Osteocyte (in vitro differentiated cells): ENCODE results near the gene EYA2. TPM values are rescaled to one million over a fixed set of nuclear protein-coding genes. Genes with fewer than 3 reads are reported as not detected.

Experiments used
- DNase-seq: peaks from one replicate; pipeline ENCODE4 v3.0.0; 2021; ENCODE audit warnings: mixed read lengths; ENCODE audit not compliant: unreplicated experiment; ENCODE audit errors: extremely low spot score
- H3K27ac Mint-ChIP-seq: one replicate; pipeline ENCODE4 v1.8.0; 2021; ENCODE audit warnings: mild to moderate bottlenecking, mixed read lengths; ENCODE audit not compliant: unreplicated experiment
- H3K27me3 Mint-ChIP-seq: one replicate; pipeline ENCODE4 v1.8.0; 2021; ENCODE audit warnings: mixed read lengths; ENCODE audit not compliant: unreplicated experiment
- H3K36me3 Mint-ChIP-seq: one replicate; pipeline ENCODE4 v1.8.0; 2021; ENCODE audit warnings: mixed read lengths; ENCODE audit not compliant: unreplicated experiment
- H3K4me1 Mint-ChIP-seq: one replicate; pipeline ENCODE4 v1.8.0; 2021; ENCODE audit warnings: mixed read lengths; ENCODE audit not compliant: unreplicated experiment
- H3K4me3 Mint-ChIP-seq: one replicate; pipeline ENCODE4 v1.8.0; 2021; ENCODE audit warnings: mild to moderate bottlenecking, moderate library complexity, mixed read lengths; ENCODE audit not compliant: unreplicated experiment
- H3K9me3 Mint-ChIP-seq: one replicate; pipeline ENCODE4 v1.8.0; 2021; ENCODE audit warnings: mixed read lengths; ENCODE audit not compliant: unreplicated experiment
- CTCF ChIP-seq: fragments of 200-600 bp; sonication (generic); IDR thresholded peaks from 2 replicates; pipeline ENCODE4 v1.5.0; 2021; ENCODE audit warnings: antibody characterized with exemption, mild to moderate bottlenecking, moderate library complexity
- total RNA-seq: library from RNA; stranded (reverse); gene quantifications from 2 replicates; pipeline ENCODE4 v1.2.1, GENCODE V29; 2021

Gene EYA2
- total RNA-seq, 1 donor from 2014 or later = not detected

DNA sequence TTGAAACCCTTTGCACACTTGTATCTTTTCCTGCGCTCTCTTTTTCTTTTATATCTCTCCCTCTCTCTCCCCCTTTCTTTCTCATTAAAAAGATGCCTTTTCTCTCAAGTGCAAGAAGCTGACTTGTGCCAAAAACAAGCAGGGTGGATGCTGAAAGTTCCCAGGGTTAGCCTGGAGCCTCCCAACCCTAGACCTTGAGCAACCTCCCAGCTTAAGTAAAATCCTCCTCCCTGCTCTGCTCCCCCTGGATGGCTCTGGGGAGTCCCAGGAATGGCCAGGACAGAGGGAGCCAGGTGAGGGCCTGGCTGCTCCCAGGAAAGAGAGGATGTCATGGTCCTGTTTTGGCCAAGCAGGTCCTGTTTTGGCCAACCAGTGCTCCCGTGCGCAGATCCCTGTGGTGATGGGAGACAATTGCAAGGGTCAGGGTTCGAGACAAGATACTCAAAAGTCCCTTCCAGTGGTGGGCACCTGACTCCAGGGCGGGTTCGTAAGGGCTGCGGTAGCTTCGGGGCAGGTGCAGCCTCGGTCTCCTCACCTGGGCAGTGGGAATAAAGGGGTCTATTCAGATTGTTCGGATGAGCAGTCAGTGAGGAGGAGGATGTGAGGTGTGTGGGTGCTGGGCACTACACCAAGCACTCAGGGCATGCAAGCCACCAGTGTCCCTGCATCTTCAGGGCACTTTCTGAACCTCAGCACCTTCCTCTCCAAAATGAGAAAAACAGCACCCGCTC, 49.4 kb downstream of the EYA2 start:
- H3K27ac Mint-ChIP-seq = no peak overlapping the region
- H3K9me3 Mint-ChIP-seq = no peaks in the 10 kb centered on the region
- no peaks in the 10 kb centered on the region for H3K4me1 Mint-ChIP-seq
- no peak for DNase-seq
- TF ChIP-seq CTCF = no peak
- no peaks in the 10 kb centered on the region for H3K36me3 Mint-ChIP-seq
- H3K27me3 Mint-ChIP-seq = peaks cover 24% of the 10 kb centered on the region
- H3K4me3 Mint-ChIP-seq = no peak overlapping the region

DNA sequence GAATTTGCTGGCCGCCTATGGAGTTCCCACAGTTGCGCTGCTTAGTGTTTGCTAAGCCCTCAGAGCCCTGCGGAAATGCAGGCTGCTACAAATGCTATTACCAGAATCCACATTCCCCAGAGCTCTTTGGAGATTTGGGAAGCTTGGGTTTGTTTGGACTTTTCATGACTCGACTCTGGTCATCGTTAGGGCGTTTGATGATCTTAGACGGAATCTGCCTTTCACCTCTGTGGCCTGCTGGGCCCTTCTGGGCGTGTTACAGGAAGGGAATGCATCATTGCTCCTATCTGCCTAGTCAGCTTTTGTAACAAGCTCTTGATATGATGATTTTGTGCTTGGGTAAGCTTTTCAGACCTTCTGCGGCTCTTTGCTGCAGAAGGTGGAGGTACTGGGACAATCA, 50.8 kb downstream of the EYA2 start:
- Mint-ChIP-seq H3K27me3 (peaks cover 27% of the 10 kb centered on the region), H3K9me3 (no peaks in the 10 kb centered on the region), H3K4me3 (no peak overlapping the region), H3K36me3 (no peaks in the 10 kb centered on the region), H3K27ac (no peak overlapping the region), H3K4me1 (no peaks in the 10 kb centered on the region)
- no peak for DNase-seq
- no peak for TF ChIP-seq CTCF

DNA sequence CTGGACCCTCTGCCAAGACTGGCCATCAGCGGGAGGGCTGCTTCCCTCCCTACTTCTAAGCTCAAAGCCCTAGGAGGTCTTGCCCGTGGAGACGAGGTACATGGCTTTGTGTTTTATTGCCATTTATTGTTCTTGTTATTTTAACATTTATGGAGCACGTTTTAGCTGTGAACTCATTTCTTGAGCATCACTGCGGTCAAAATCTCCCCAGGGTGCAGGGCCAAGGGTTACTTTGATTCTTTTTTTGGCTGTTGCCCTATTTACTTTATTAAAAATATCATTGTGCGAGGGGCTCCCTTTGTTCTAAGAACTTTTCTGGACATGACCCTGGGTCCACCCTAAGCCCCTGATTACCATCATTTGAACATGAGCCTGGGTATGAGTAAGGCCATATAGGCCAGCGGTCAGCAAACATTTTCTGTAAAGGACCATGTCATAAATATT, 51.6 kb downstream of the EYA2 start:
- Mint-ChIP-seq H3K4me1 (no peaks in the 10 kb centered on the region), H3K9me3 (no peaks in the 10 kb centered on the region), H3K27me3 (peaks cover 27% of the 10 kb centered on the region), H3K27ac (no peak overlapping the region), H3K4me3 (no peak overlapping the region), H3K36me3 (no peaks in the 10 kb centered on the region)
- no peak for TF ChIP-seq CTCF
- no peak for DNase-seq

GRCh38 chr20:46946796-46947195, 52.2 kb downstream of the EYA2 start:
- no peak for TF ChIP-seq CTCF
- H3K4me3 Mint-ChIP-seq = no peak overlapping the region
- no peaks in the 10 kb centered on the region for H3K9me3 Mint-ChIP-seq
- H3K36me3 Mint-ChIP-seq = no peaks in the 10 kb centered on the region
- DNase-seq = no peak
- H3K4me1 Mint-ChIP-seq = no peaks in the 10 kb centered on the region
- H3K27me3 Mint-ChIP-seq = peaks cover 21% of the 10 kb centered on the region
- H3K27ac Mint-ChIP-seq = no peak overlapping the region

- H3K27ac Mint-ChIP-seq = no peak overlapping the region
- TF ChIP-seq CTCF = no peak
- no peaks in the 10 kb centered on the region for H3K9me3 Mint-ChIP-seq
- H3K4me3 Mint-ChIP-seq = no peak overlapping the region
- H3K36me3 Mint-ChIP-seq = no peaks in the 10 kb centered on the region
- no peaks in the 10 kb centered on the region for H3K4me1 Mint-ChIP-seq
- no peak for DNase-seq
- peaks cover 22% of the 10 kb centered on the region for H3K27me3 Mint-ChIP-seq
Observed at GRCh38 chr20:46948081-46948480, 53.4 kb downstream of the EYA2 start.
